Natural killer cell (primary cell): Measurements from ENCODE around the gene CYSRT1. TPM values are rescaled to one million over a fixed set of nuclear protein-coding genes. Genes with fewer than 3 reads are reported as not detected.

Source experiments
- ATAC-seq, 3 donors: fragments of 150-1000 bp in 2 of 3; fragments of 200-7000 bp in 1 of 3; cut with Tn5 transposase; 1 replicate in 1 of 3; 2 replicates in 2 of 3; pipeline ENCODE4 v1.10.0; 2021; ENCODE audit warnings: mild to moderate bottlenecking in 2 of 3, moderate library complexity in 2 of 3
- DNase-seq, 2 donors: peaks; one replicate each; pipeline versions ENCODE4 v3.0.0 to v3.0.0-alpha.2; 2013 to 2021; ENCODE audit warnings: mixed read lengths in 1 of 2
- H3K27ac ChIP-seq: one replicate; pipeline ENCODE4 v1.5.1; 2013; ENCODE audit warnings: mild to moderate bottlenecking, low read length
- H3K27me3 ChIP-seq: one replicate; pipeline ENCODE4 v1.6.1; 2013; ENCODE audit warnings: low read length; ENCODE audit not compliant: control insufficient read depth, insufficient read depth
- H3K36me3 ChIP-seq: one replicate; pipeline ENCODE4 v1.6.1; 2013; ENCODE audit warnings: low read length; ENCODE audit not compliant: control insufficient read depth, insufficient read depth
- H3K4me1 ChIP-seq: one replicate; pipeline ENCODE4 v1.6.1; 2013; ENCODE audit warnings: low read length; ENCODE audit not compliant: control insufficient read depth, insufficient read depth
- H3K4me3 ChIP-seq: one replicate; pipeline ENCODE4 v1.5.1; 2013; ENCODE audit warnings: low read length
- H3K9me3 ChIP-seq: one replicate; pipeline ENCODE4 v1.6.1; 2013; ENCODE audit warnings: low read length; ENCODE audit not compliant: control insufficient read depth, insufficient read depth
- H3K27ac Mint-ChIP-seq, 2 donors: one replicate each; pipeline ENCODE4 v1.8.0; 2022; ENCODE audit warnings: mild to moderate bottlenecking in 2 of 2, mixed read lengths in 2 of 2, moderate library complexity in 1 of 2
- H3K27me3 Mint-ChIP-seq, 2 donors: one replicate each; pipeline ENCODE4 v1.8.0; 2022; ENCODE audit warnings: low read depth in 2 of 2, mixed read lengths in 2 of 2
- H3K36me3 Mint-ChIP-seq: one replicate; pipeline ENCODE4 v1.8.0; 2022; ENCODE audit warnings: mixed read lengths
- H3K4me1 Mint-ChIP-seq, 2 donors: one replicate each; pipeline ENCODE4 v1.8.0; 2022; ENCODE audit warnings: mixed read lengths in 2 of 2
- H3K4me3 Mint-ChIP-seq: one replicate; pipeline ENCODE4 v1.8.0; 2022; ENCODE audit warnings: mild to moderate bottlenecking, moderate library complexity, mixed read lengths
- H3K9me3 Mint-ChIP-seq, 2 donors: one replicate each; pipeline ENCODE4 v1.8.0; 2022; ENCODE audit warnings: mixed read lengths in 2 of 2
- WGBS: methylation state at CpG from one replicate; pipeline ENCODE4 v1.1.7; 2013; ENCODE audit warnings: missing lambda C conversion rate; ENCODE audit not compliant: insufficient coverage; 5-methylcytosine and 5-hydroxymethylcytosine counted together
- intact Hi-C: fragments of 100-400 bp; cut with micrococcal nuclease; formaldehyde crosslinking; loops from one replicate; pipeline ENCODE4 v1.14.2; 2022
- total RNA-seq, 4 donors: library from RNA; stranded (reverse); fragments of 120-200 nt in 1 of 4; gene quantifications; one replicate each; pipeline versions ENCODE4 v1.2.3 to v1.2.4, GENCODE V29; 2013 to 2022
- TF ChIP-seq, protein P1 (sequence below): fragments of 200-600 bp; IDR thresholded peaks from one replicate; pipeline ENCODE4 v1.8.0; 2022; ENCODE audit warnings: antibody characterized with exemption

The CYSRT1 gene
- total RNA-seq, 3 donors from 2014 or later (not counting 1 experiment from before 2014, with no cell fraction given), result 0.38 TPM; not detected in 2

DNA sequence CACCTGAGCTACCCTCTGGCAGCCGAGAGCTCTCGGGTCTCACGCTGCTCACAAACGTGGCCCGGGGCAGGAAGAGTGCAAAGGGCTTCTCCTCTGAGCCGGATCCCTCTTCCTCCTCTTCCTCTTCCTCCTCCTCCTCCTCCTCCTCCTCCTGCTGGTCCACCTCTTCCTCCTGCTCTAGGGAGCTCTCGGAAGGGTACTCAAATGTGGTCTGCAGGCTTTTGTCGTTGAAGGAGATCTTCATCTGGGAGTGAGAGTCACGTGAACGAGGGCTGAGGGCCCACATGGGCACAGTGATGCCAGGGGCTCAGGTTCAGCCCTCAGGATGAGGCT, 32.6 kb upstream of the CYSRT1 start:
- DNase-seq, result no peak
- 93% methylated on average over 10 of the region's 10 CpGs for WGBS
- H3K36me3 Mint-ChIP-seq, result no peaks in the 10 kb centered on the region
- H3K27me3 Mint-ChIP-seq, result no peaks in the 10 kb centered on the region
- H3K36me3 ChIP-seq, result peaks cover 16% of the 10 kb centered on the region
- H3K4me3 ChIP-seq, result no peak overlapping the region
- H3K4me1 ChIP-seq, result peaks cover 21% of the 10 kb centered on the region
- H3K9me3 Mint-ChIP-seq, result no peaks in the 10 kb centered on the region
- H3K4me3 Mint-ChIP-seq, result no peak overlapping the region
- intact Hi-C loops, result no loop called here
- no peaks in the 10 kb centered on the region for H3K27me3 ChIP-seq
- no peak overlapping the region for H3K27ac ChIP-seq
- TF ChIP-seq, protein P1, sequence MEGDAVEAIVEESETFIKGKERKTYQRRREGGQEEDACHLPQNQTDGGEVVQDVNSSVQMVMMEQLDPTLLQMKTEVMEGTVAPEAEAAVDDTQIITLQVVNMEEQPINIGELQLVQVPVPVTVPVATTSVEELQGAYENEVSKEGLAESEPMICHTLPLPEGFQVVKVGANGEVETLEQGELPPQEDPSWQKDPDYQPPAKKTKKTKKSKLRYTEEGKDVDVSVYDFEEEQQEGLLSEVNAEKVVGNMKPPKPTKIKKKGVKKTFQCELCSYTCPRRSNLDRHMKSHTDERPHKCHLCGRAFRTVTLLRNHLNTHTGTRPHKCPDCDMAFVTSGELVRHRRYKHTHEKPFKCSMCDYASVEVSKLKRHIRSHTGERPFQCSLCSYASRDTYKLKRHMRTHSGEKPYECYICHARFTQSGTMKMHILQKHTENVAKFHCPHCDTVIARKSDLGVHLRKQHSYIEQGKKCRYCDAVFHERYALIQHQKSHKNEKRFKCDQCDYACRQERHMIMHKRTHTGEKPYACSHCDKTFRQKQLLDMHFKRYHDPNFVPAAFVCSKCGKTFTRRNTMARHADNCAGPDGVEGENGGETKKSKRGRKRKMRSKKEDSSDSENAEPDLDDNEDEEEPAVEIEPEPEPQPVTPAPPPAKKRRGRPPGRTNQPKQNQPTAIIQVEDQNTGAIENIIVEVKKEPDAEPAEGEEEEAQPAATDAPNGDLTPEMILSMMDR, result no peak
- no peak overlapping the region for H3K27ac Mint-ChIP-seq
- ATAC-seq, result no peak
- H3K4me1 Mint-ChIP-seq, result peaks cover 10 to 38% of the 10 kb centered on the region in 2 donors
- H3K9me3 ChIP-seq, result no peaks in the 10 kb centered on the region

DNA sequence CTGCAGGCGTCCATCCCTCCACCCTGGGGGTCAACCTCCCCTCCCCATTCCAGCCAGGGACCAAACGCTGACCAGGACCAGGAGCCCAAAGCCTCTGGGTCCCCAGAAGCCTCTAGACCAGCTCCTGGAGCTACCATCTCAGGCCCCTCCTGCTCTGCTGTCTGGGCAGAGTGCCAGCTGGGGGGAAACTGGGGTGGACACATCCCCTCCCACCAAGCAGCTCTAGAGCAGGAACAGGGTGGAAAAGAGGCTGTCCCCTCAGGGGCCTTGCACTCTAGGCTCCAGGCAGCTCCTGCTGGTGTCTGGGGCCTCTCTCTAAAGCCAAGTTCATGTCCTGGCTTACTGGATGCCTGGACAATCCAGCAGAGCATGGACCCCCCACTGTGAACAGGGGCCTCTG, 32.1 kb upstream of the CYSRT1 start:
- ATAC-seq, result no peak
- no peaks in the 10 kb centered on the region for H3K9me3 Mint-ChIP-seq
- H3K4me3 ChIP-seq, result no peak overlapping the region
- peaks cover 6 to 34% of the 10 kb centered on the region in 2 donors for H3K4me1 Mint-ChIP-seq
- H3K27ac Mint-ChIP-seq, result no peak overlapping the region
- intact Hi-C loops, result no loop called here
- DNase-seq, result no peak
- no peak overlapping the region for H3K4me3 Mint-ChIP-seq
- H3K36me3 ChIP-seq, result peaks cover 16% of the 10 kb centered on the region
- H3K27me3 ChIP-seq, result no peaks in the 10 kb centered on the region
- peaks cover 17% of the 10 kb centered on the region for H3K4me1 ChIP-seq
- WGBS, result 85% methylated on average over 2 of the region's 2 CpGs
- H3K36me3 Mint-ChIP-seq, result no peaks in the 10 kb centered on the region
- no peaks in the 10 kb centered on the region for H3K9me3 ChIP-seq
- no peak overlapping the region for H3K27ac ChIP-seq
- H3K27me3 Mint-ChIP-seq, result no peaks in the 10 kb centered on the region
- TF ChIP-seq, protein P1, result no peak

DNA sequence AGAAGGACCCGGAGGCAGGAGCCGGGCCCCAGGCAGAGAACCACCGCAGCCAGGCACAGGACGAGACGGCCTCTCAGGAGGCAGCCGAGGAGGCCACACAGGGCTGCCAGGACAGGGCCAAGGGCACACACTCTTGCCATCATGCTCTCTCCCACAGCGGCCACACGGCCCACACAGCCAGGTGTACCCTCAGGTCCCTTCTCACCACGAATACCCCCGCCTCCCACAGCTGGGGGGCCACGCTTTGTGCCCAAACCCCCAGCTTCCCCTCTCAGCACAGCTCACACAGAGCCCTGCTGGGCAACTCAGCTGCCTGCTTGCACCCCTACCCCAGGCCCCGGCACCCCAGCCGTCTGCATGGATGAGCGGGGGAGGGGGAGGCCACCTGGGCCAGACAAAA, 31.2 kb upstream of the CYSRT1 start:
- H3K27ac Mint-ChIP-seq, result no peak overlapping the region
- H3K4me3 ChIP-seq, result no peak overlapping the region
- H3K9me3 Mint-ChIP-seq, result no peaks in the 10 kb centered on the region
- H3K27me3 Mint-ChIP-seq, result no peaks in the 10 kb centered on the region
- H3K4me1 ChIP-seq, result peaks cover 18% of the 10 kb centered on the region
- no peaks in the 10 kb centered on the region for H3K9me3 ChIP-seq
- DNase-seq, result no peak
- TF ChIP-seq, protein P1, result no peak
- no peaks in the 10 kb centered on the region for H3K36me3 Mint-ChIP-seq
- no peak for ATAC-seq
- no peak overlapping the region for H3K27ac ChIP-seq
- peaks cover 16% of the 10 kb centered on the region for H3K36me3 ChIP-seq
- no peaks in the 10 kb centered on the region for H3K27me3 ChIP-seq
- intact Hi-C loops, result no loop called here
- 91% methylated on average over 14 of the region's 14 CpGs for WGBS
- peaks cover 6 to 28% of the 10 kb centered on the region in 2 donors for H3K4me1 Mint-ChIP-seq
- no peak overlapping the region for H3K4me3 Mint-ChIP-seq

DNA sequence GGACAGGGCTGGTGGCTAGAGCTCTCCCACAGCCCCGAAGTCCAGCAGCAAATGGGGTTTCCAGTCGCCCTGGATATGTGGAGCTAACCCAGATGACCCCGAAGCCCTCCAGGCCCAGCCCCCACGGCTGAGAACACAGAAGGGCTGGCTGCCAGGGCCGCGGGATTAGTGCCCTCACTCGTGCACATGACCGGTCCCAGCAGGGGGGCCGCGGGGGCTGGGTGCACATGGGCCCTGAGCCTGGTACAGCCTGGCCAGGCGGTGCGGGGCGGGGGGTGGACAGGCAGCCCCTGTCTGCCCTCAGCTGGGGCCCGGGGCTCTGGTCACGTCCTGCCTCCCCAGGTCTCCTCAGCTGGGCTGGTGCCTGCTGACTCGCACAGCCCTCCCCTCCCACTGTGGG, 30.6 kb upstream of the CYSRT1 start:
- Mint-ChIP-seq H3K27me3 (no peaks in the 10 kb centered on the region), H3K4me1 (peaks cover 0 to 22% of the 10 kb centered on the region in 2 donors), H3K4me3 (no peak overlapping the region), H3K9me3 (no peaks in the 10 kb centered on the region), H3K36me3 (no peaks in the 10 kb centered on the region), H3K27ac (no peak overlapping the region)
- Histone ChIP-seq H3K9me3 (no peaks in the 10 kb centered on the region), H3K4me3 (no peak overlapping the region), H3K36me3 (peaks cover 16% of the 10 kb centered on the region), H3K27ac (no peak overlapping the region), H3K4me1 (peaks cover 19% of the 10 kb centered on the region), H3K27me3 (no peaks in the 10 kb centered on the region)
- TF ChIP-seq, protein P1, result no peak
- WGBS, result 94% methylated on average over 16 of the region's 16 CpGs
- ATAC-seq, result no peak
- no peak for DNase-seq
- intact Hi-C loops, result no loop called here
